Tibial nerve (tissue), 4 donors: Measurements from ENCODE around the gene MRPS25. TPM values are rescaled to one million over a fixed set of nuclear protein-coding genes. Genes with fewer than 3 reads are reported as not detected.

Source experiments
- DNase-seq, 2 donors: peaks; one replicate each; pipeline ENCODE4 v3.0.0-alpha.2; 2019; ENCODE audit warnings: low spot score in 2 of 2
- H3K27ac ChIP-seq, 4 donors: fragments of 200-600 bp; sonication (generic) in 3 of 4; one replicate each; pipeline ENCODE4 v1.5.1; 2017 to 2019; ENCODE audit warnings: mild to moderate bottlenecking in 1 of 4
- H3K27me3 ChIP-seq, 2 donors: fragments of 200-600 bp; sonication (generic) in 1 of 2; one replicate each; pipeline versions ENCODE4 v1.5.1 to v1.6.0; 2017 to 2019
- H3K36me3 ChIP-seq, 3 donors: fragments of 200-600 bp; sonication (generic); one replicate each; pipeline ENCODE4 v1.5.1; 2018 to 2019
- H3K4me1 ChIP-seq, 4 donors: fragments of 200-600 bp; sonication (generic) in 3 of 4; one replicate each; pipeline ENCODE4 v1.5.1; 2017 to 2019
- H3K4me3 ChIP-seq, 4 donors: fragments of 200-600 bp; sonication (generic) in 3 of 4; one replicate each; pipeline ENCODE4 v1.5.1; 2017 to 2019; ENCODE audit warnings: mild to moderate bottlenecking in 1 of 4, moderate library complexity in 1 of 4
- H3K9me3 ChIP-seq, 4 donors: fragments of 200-600 bp; sonication (generic) in 3 of 4; one replicate each; pipeline ENCODE4 v1.5.1; 2017 to 2019
- EP300 ChIP-seq, 2 donors: sonication (generic); formaldehyde crosslinking; IDR thresholded peaks; one replicate each; pipeline ENCODE4 v1.6.1; 2017; ENCODE audit warnings: antibody characterized with exemption in 2 of 2, mild to moderate bottlenecking in 1 of 2
- POLR2A ChIP-seq, 2 donors: fragments of 450-650 bp; IDR thresholded peaks; one replicate each; pipeline ENCODE4 v1.6.1; 2017; ENCODE audit warnings: antibody characterized with exemption in 2 of 2, mild to moderate bottlenecking in 2 of 2, moderate library complexity in 2 of 2
- WGBS, 2 donors: methylation state at CpG; one replicate each; pipeline ENCODE4 v1.1.5; 2018; 5-methylcytosine and 5-hydroxymethylcytosine counted together
- total RNA-seq, 4 donors: library from RNA; depleted of rRNA; stranded (reverse); fragments of >200 nt; gene quantifications; one replicate each; pipeline ENCODE4 v1.1.0, GENCODE V29; 2016
- TF ChIP-seq, protein P1 (sequence below), 5 experiments: fragments of 200-600 bp in 3 of 5; fragments of 450-650 bp in 2 of 5; sonication (generic) in 3 of 5; IDR thresholded peaks; one replicate each; pipeline ENCODE4 v1.5.1; 2016 to 2019; ENCODE audit warnings: antibody characterized with exemption in 5 of 5, mild to moderate bottlenecking in 3 of 5, moderate library complexity in 2 of 5

The MRPS25 gene
- total RNA-seq, 4 donors from 2014 or later, result 22.7 to 45.6 (median 30.7) TPM

GRCh38 chr3:15038306-15038705, 26.8 kb downstream of the MRPS25 start:
- no peak overlapping the region for H3K27ac ChIP-seq
- peaks cover 0 to 4% (median 0%) of the 10 kb centered on the region in 4 donors for H3K4me1 ChIP-seq
- 84 to 86% methylated on average over 6 of the region's 6 CpGs for WGBS, 2 donors
- H3K36me3 ChIP-seq, result peaks cover 0 to 94% (median 27%) of the 10 kb centered on the region in 3 donors
- H3K9me3 ChIP-seq, result no peaks in the 10 kb centered on the region
- no peak overlapping the region for H3K4me3 ChIP-seq
- TF ChIP-seq EP300 (IDR thresholded peaks at IDR 0.05), result no peak
- no peak for TF ChIP-seq POLR2A (IDR thresholded peaks at IDR 0.05)
- TF ChIP-seq, protein P1, sequence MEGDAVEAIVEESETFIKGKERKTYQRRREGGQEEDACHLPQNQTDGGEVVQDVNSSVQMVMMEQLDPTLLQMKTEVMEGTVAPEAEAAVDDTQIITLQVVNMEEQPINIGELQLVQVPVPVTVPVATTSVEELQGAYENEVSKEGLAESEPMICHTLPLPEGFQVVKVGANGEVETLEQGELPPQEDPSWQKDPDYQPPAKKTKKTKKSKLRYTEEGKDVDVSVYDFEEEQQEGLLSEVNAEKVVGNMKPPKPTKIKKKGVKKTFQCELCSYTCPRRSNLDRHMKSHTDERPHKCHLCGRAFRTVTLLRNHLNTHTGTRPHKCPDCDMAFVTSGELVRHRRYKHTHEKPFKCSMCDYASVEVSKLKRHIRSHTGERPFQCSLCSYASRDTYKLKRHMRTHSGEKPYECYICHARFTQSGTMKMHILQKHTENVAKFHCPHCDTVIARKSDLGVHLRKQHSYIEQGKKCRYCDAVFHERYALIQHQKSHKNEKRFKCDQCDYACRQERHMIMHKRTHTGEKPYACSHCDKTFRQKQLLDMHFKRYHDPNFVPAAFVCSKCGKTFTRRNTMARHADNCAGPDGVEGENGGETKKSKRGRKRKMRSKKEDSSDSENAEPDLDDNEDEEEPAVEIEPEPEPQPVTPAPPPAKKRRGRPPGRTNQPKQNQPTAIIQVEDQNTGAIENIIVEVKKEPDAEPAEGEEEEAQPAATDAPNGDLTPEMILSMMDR (IDR thresholded peaks at IDR 0.05), result no peak
- no peak for DNase-seq
- H3K27me3 ChIP-seq, result no peaks in the 10 kb centered on the region

DNA sequence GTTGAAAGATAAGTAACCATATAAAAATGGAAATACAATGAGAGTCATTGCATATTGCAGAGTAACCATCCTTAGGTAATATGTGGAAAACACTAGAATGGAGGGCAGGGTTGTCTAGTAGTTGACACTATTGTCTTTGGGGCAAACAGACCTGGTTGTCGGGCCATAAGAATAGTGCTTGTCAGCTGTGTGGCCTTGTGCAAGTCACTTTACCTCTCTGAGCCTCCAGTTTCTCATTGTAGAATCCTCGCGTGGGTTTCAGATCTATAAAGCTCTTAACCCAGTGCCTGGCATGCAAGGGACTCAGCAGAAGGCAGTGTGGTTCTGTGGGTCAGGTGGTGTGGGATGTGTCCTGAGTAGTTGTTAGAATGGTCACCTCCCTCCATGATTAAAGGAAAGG, 32.0 kb downstream of the MRPS25 start:
- no peaks in the 10 kb centered on the region for H3K4me1 ChIP-seq

GRCh38 chr3:15032650-15033049, 32.5 kb downstream of the MRPS25 start:
- Histone ChIP-seq H3K4me1 (no peaks in the 10 kb centered on the region), H3K4me3 (no peak overlapping the region), H3K36me3 (peaks cover 8 to 97% (median 15%) of the 10 kb centered on the region in 3 donors), H3K27ac (no peak overlapping the region), H3K9me3 (no peaks in the 10 kb centered on the region), H3K27me3 (no peaks in the 10 kb centered on the region)
- DNase-seq, result no peak
- WGBS, 2 donors, result 78 to 95% methylated on average over 2 of the region's 2 CpGs
- no peak for TF ChIP-seq POLR2A (IDR thresholded peaks at IDR 0.05)
- no peak for TF ChIP-seq EP300 (IDR thresholded peaks at IDR 0.05)
- TF ChIP-seq, protein P1 (IDR thresholded peaks at IDR 0.05), result no peak

More for the DNA sequence above, 32.0 kb downstream of the MRPS25 start:
- Histone ChIP-seq H3K9me3 (no peaks in the 10 kb centered on the region), H3K36me3 (peaks cover 8 to 97% (median 18%) of the 10 kb centered on the region in 3 donors), H3K27me3 (no peaks in the 10 kb centered on the region), H3K27ac (no peak overlapping the region), H3K4me3 (no peak overlapping the region)
- DNase-seq, result no peak
- WGBS, 2 donors, result 86% methylated on average over 3 of the region's 3 CpGs
- TF ChIP-seq, protein P1 (IDR thresholded peaks at IDR 0.05), result no peak
- TF ChIP-seq EP300 (IDR thresholded peaks at IDR 0.05), result no peak
- no peak for TF ChIP-seq POLR2A (IDR thresholded peaks at IDR 0.05)

GRCh38 chr3:15029625-15030024, 35.5 kb downstream of the MRPS25 start:
- Histone ChIP-seq H3K36me3 (peaks cover 8 to 97% (median 11%) of the 10 kb centered on the region in 3 donors), H3K27me3 (no peaks in the 10 kb centered on the region), H3K9me3 (no peaks in the 10 kb centered on the region), H3K4me3 (no peak overlapping the region), H3K27ac (no peak overlapping the region), H3K4me1 (no peaks in the 10 kb centered on the region)
- no peak for DNase-seq
- TF ChIP-seq EP300 (IDR thresholded peaks at IDR 0.05), result no peak
- TF ChIP-seq, protein P1 (IDR thresholded peaks at IDR 0.05), result no peak

GRCh38 chr3:15023719-15024118, 41.4 kb downstream of the MRPS25 start:
- H3K27ac ChIP-seq, result no peak overlapping the region
- H3K36me3 ChIP-seq, result peaks cover 0 to 99% (median 34%) of the 10 kb centered on the region in 3 donors
- no peak for DNase-seq
- H3K9me3 ChIP-seq, result no peaks in the 10 kb centered on the region
- no peak for TF ChIP-seq EP300 (IDR thresholded peaks at IDR 0.05)
- TF ChIP-seq POLR2A (IDR thresholded peaks at IDR 0.05), result no peak
- TF ChIP-seq, protein P1 (IDR thresholded peaks at IDR 0.05), result no peak
- H3K4me3 ChIP-seq, result no peak overlapping the region
- no peaks in the 10 kb centered on the region for H3K27me3 ChIP-seq
- WGBS, 2 donors, result 85 to 93% methylated on average over 2 of the region's 2 CpGs
- no peaks in the 10 kb centered on the region for H3K4me1 ChIP-seq
